K562 (cell line): ENCODE data around the gene MANEA. TPM values are rescaled to one million over a fixed set of nuclear protein-coding genes. Genes with fewer than 3 reads are reported as not detected.

ENCODE experiments used
- ATAC-seq: fragments of 200-7000 bp; cut with Tn5 transposase; 3 replicates; pipeline ENCODE4 v1.9.1; 2020; ENCODE audit warnings: moderate library complexity
- BruUV-seq: library from RNA; stranded (reverse); fragments of 400-500 nt; replicated peaks from 2 replicates; lab custom pipeline; 2021; lab: Mats Ljungman, UMichigan
- CTCF ChIA-PET: fragments of 300-600 bp; formaldehyde crosslinking; extraction: SDS; loops from one replicate; lab custom pipeline; 2021; ENCODE audit warnings: low intra/inter-chr PET ratio; lab: Yijun Ruan, JAX
- POLR2A ChIA-PET: fragments of 300-600, 350-650 bp; sonication (Branson Sonifier 250); formaldehyde crosslinking; extraction: SDS; loops from one replicate; lab custom pipeline; 2021; ENCODE audit warnings: antibody characterized with exemption, inconsistent platforms; lab: Yijun Ruan, JAX
- DNase-seq, 4 experiments: peaks; one replicate each; pipeline versions ENCODE4 v3.0.0 to v3.0.0-alpha.2; 2011 to 2018; ENCODE audit warnings: low spot score in 3 of 4, mixed read lengths in 3 of 4; ENCODE audit errors: extremely low read depth in 1 of 4
- FAIRE-seq: peaks from 2 replicates; lab custom pipeline; 2011; peaks lifted over from hg19 to GRCh38; lab: Jason Lieb, UNC
- H2AFZ ChIP-seq: 2 replicates; pipeline ENCODE4 v1.6.0; 2011; ENCODE audit warnings: low read depth, low read length, control low read depth, inconsistent platforms
- H3K27ac ChIP-seq: fragments of 200-600 bp; 3 replicates; pipeline ENCODE4 v1.8.0; 2011; ENCODE audit warnings: low read depth, mild to moderate bottlenecking, control low read depth, inconsistent platforms, low read length, moderate library complexity, mixed read lengths; ENCODE audit errors: extremely low read depth
- H3K27me3 ChIP-seq, 2 experiments: fragments of 300-600 bp in 1 of 2; 2 replicates in 1 of 2; 3 replicates in 1 of 2; pipeline versions ENCODE4 v1.6.0 to v1.8.0; 2011; ENCODE audit warnings: inconsistent platforms in 2 of 2, low read length in 2 of 2, mild to moderate bottlenecking in 1 of 2, mixed read lengths in 1 of 2, moderate library complexity in 1 of 2; ENCODE audit not compliant: control insufficient read depth in 2 of 2, insufficient read depth in 2 of 2
- H3K36me3 ChIP-seq: fragments of 300-600 bp; 3 replicates; pipeline ENCODE4 v1.8.0; 2011; ENCODE audit warnings: mild to moderate bottlenecking, low read length, inconsistent platforms; ENCODE audit not compliant: control insufficient read depth, insufficient read depth
- H3K4me1 ChIP-seq, 2 experiments: fragments of 200-600 bp in 1 of 2; replicated peaks in 1 of 2; 2 replicates in 1 of 2; 3 replicates in 1 of 2; pipeline versions ENCODE4 v1.5.1 to v1.8.0; 2011; ENCODE audit warnings: inconsistent platforms in 2 of 2, low read length in 2 of 2, mild to moderate bottlenecking in 1 of 2, mixed read lengths in 1 of 2, moderate library complexity in 1 of 2; ENCODE audit not compliant: control insufficient read depth in 2 of 2, insufficient read depth in 2 of 2
- H3K4me2 ChIP-seq: 2 replicates; pipeline ENCODE4 v1.6.1; 2011; ENCODE audit warnings: low read length, control low read depth, inconsistent platforms, mixed read lengths; ENCODE audit not compliant: insufficient read depth
- H3K4me3 ChIP-seq: fragments of 200-600 bp; sonication (generic), shearing (Covaris generic); 2 replicates; pipeline ENCODE4 v1.5.1; 2016; ENCODE audit warnings: control low read depth, inconsistent platforms
- H3K79me2 ChIP-seq: fragments of 200-600 bp; 3 replicates; pipeline ENCODE4 v1.8.0; 2011; ENCODE audit warnings: low read length, inconsistent platforms; ENCODE audit not compliant: control insufficient read depth, insufficient read depth
- H3K9ac ChIP-seq, 2 experiments: 2 replicates each; pipeline versions ENCODE4 v1.6.0 to v1.6.1; 2011; ENCODE audit warnings: low read depth in 2 of 2, low read length in 2 of 2, control low read depth in 1 of 2, inconsistent platforms in 1 of 2, mild to moderate bottlenecking in 1 of 2, mixed read lengths in 1 of 2; ENCODE audit not compliant: insufficient read depth in 1 of 2
- H3K9me1 ChIP-seq: one replicate; pipeline ENCODE4 v1.6.0; 2011; ENCODE audit warnings: inconsistent platforms, mild to moderate bottlenecking, low read length, moderate library complexity; ENCODE audit not compliant: control insufficient read depth, insufficient read depth
- H3K9me3 ChIP-seq: replicated peaks from 2 replicates; pipeline ENCODE4 v1.5.1; 2011; ENCODE audit warnings: low read depth, low read length, inconsistent platforms; ENCODE audit not compliant: control insufficient read depth, insufficient read depth
- H4K20me1 ChIP-seq: replicated peaks from 2 replicates; pipeline ENCODE4 v1.6.1; 2011; ENCODE audit warnings: low read length, inconsistent platforms, mixed read lengths; ENCODE audit not compliant: control insufficient read depth, insufficient read depth
- STAT5A ChIP-seq: IDR thresholded peaks from 2 replicates; pipeline ENCODE4 v1.6.1; 2012; ENCODE audit warnings: low read length, inconsistent platforms, borderline replicate concordance
- ZNF316 ChIP-seq: fragments of 450-650 bp; IDR thresholded peaks from 2 replicates; pipeline ENCODE4 v1.6.1; 2016
- ZNF592 ChIP-seq: fragments of 450-650 bp; IDR thresholded peaks from 2 replicates; pipeline ENCODE4 v1.6.1; 2017; ENCODE audit warnings: antibody characterized with exemption, mild to moderate bottlenecking
- WGBS: fragments of 100-300 bp; shearing (Covaris generic); methylation state at CpG from one replicate; pipeline ENCODE4 v1.1.6; 2016; ENCODE audit warnings: low coverage, mixed read lengths; ENCODE audit not compliant: insufficient coverage; ENCODE audit errors: missing lambda C conversion rate; 5-methylcytosine and 5-hydroxymethylcytosine counted together
- in situ Hi-C: fragments of 300-500 bp; cut with MboI; formaldehyde crosslinking; loops from 4 replicates; pipeline ENCODE4 v1.15.0; 2018; ENCODE audit warnings: inconsistent platforms, mixed read lengths
- intact Hi-C: fragments of 100-400 bp; cut with micrococcal nuclease; formaldehyde crosslinking; loops from 2 replicates; pipeline ENCODE4 v1.14.2; 2022
- polyA plus RNA-seq, 8 experiments: library from polyadenylated mRNA; depleted of rRNA in 4 of 8; stranded (reverse) in 5 of 8; unstranded in 3 of 8; fragments of >200 nt; fragmentation: Nextera tagmentation in 2 of 8; fragmentation: Illumina TruSeq in 1 of 8; extraction: Ambion mirVana in 2 of 8; extraction: Trizol in 1 of 8; gene quantifications; 2 replicates each; pipeline versions ENCODE4 v1.2.1 to v1.2.3, GENCODE V29; 2011 to 2014; ENCODE audit warnings: inconsistent platforms in 1 of 8, missing spikeins in 1 of 8
- total RNA-seq, 7 experiments: library from RNA; depleted of rRNA in 6 of 7; stranded (reverse); fragments of >200 nt in 6 of 7; fragmentation: Illumina TruSeq in 2 of 7; extraction: Trizol in 2 of 7; gene quantifications; 2 replicates each; pipeline versions ENCODE4 v1.2.1 to v1.2.3, GENCODE V29; 2011 to 2021; ENCODE audit warnings: low replicate concordance in 1 of 7
- TF ChIP-seq, protein P1 (sequence below): fragments of 250-450 bp; sonication (Bioruptor Pico); IDR thresholded peaks from 2 replicates; pipeline ENCODE4 v1.8.0; 2022; ENCODE audit warnings: moderate library complexity, mild to moderate bottlenecking, inconsistent platforms
- TF ChIP-seq, protein P2 (sequence below): fragments of 450-650 bp; IDR thresholded peaks from 2 replicates; pipeline ENCODE4 v1.7.1; 2018; ENCODE audit warnings: mild to moderate bottlenecking, low read depth; ENCODE audit not compliant: partially characterized antibody

The MANEA gene
- total and polyA plus RNA-seq, 9 of the 15 experiments (the other 6 are each of a cell fraction or from before 2014, with no cell fraction given): 4.8 to 16.1 (median 11.4) TPM

- no peaks in the 10 kb centered on the region for H3K9me1 ChIP-seq
- H2AFZ ChIP-seq: no peak overlapping the region
- H3K4me2 ChIP-seq: no peak overlapping the region
- H3K27me3 ChIP-seq: no peaks in the 10 kb centered on the region
- no peak overlapping the region for H3K27ac ChIP-seq
- DNase-seq: no peak
- CTCF ChIA-PET: no interaction called here
- H4K20me1 ChIP-seq: no peaks in the 10 kb centered on the region
- in situ Hi-C loops: no loop called here
- intact Hi-C loops: no loop called here
- no TSS peak for BruUV-seq
- no peaks in the 10 kb centered on the region for H3K4me1 ChIP-seq
- no peak overlapping the region for H3K9ac ChIP-seq
- 0% methylated on average over 2 of the region's 2 CpGs for WGBS
- no peak for ATAC-seq
- H3K4me3 ChIP-seq: no peak overlapping the region
- H3K9me3 ChIP-seq: no peaks in the 10 kb centered on the region
- FAIRE-seq: no peak
- H3K79me2 ChIP-seq: no peaks in the 10 kb centered on the region
- POLR2A ChIA-PET: interaction anchor here (0.6 kb wide), 1 partner anchor 805 kb away, joined by 3 read pairs; no protein-coding TSS in a partner anchor
- H3K36me3 ChIP-seq: no peaks in the 10 kb centered on the region
- TF ChIP-seq ZNF592 (no peak), ZNF316 (no peak), STAT5A (no peak)
- TF ChIP-seq, protein P1, sequence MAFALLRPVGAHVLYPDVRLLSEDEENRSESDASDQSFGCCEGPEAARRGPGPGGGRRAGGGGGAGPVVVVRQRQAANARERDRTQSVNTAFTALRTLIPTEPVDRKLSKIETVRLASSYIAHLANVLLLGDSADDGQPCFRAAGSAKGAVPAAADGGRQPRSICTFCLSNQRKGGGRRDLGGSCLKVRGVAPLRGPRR (CRISPR knock-in tag): no peak
- TF ChIP-seq, protein P2, sequence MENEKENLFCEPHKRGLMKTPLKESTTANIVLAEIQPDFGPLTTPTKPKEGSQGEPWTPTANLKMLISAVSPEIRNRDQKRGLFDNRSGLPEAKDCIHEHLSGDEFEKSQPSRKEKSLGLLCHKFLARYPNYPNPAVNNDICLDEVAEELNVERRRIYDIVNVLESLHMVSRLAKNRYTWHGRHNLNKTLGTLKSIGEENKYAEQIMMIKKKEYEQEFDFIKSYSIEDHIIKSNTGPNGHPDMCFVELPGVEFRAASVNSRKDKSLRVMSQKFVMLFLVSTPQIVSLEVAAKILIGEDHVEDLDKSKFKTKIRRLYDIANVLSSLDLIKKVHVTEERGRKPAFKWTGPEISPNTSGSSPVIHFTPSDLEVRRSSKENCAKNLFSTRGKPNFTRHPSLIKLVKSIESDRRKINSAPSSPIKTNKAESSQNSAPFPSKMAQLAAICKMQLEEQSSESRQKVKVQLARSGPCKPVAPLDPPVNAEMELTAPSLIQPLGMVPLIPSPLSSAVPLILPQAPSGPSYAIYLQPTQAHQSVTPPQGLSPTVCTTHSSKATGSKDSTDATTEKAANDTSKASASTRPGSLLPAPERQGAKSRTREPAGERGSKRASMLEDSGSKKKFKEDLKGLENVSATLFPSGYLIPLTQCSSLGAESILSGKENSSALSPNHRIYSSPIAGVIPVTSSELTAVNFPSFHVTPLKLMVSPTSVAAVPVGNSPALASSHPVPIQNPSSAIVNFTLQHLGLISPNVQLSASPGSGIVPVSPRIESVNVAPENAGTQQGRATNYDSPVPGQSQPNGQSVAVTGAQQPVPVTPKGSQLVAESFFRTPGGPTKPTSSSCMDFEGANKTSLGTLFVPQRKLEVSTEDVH: no peak
Observed at GRCh38 chr6:95658886-95659285, 81.6 kb downstream of the MANEA start.
